RPMI7951 (cell line): ENCODE results near the gene WDR6. TPM values are rescaled to one million over a fixed set of nuclear protein-coding genes. Genes with fewer than 3 reads are reported as not detected.
"Not testable (repeated sequence)": the region's sequence is repeated elsewhere in the genome, so short reads cannot be mapped to it uniquely, and the experiment has no call there.

Source experiments
- DNase-seq: peaks from one replicate; pipeline ENCODE4 v3.0.0-alpha.2; 2012; ENCODE audit warnings: low read depth
- total RNA-seq: library from RNA; depleted of rRNA; stranded (reverse); fragments of >200 nt; shearing (Covaris generic); gene quantifications from 2 replicates; pipeline ENCODE4 v1.2.3, GENCODE V29; 2014

WDR6 gene
- total RNA-seq, 1 experiment from 2014 or later: 49.5 TPM

- DNase-seq: no peak
Measured at GRCh38 chr3:48991851-48992545, 15.2 kb upstream of the WDR6 start.

GRCh38 chr3:48993834-48994233, 13.4 kb upstream of the WDR6 start:
- no peak for DNase-seq

GRCh38 chr3:48996640-48997039, 10.6 kb upstream of the WDR6 start:
- DNase-seq: no peak

- no peak for DNase-seq
Measured at GRCh38 chr3:48997102-48997635, 10.0 kb upstream of the WDR6 start.

GRCh38 chr3:48997714-48998637, 9.2 kb upstream of the WDR6 start:
- no peak for DNase-seq

- DNase-seq: no peak
Measured at GRCh38 chr3:48999085-48999858, 7.9 kb upstream of the WDR6 start.

- DNase-seq: no peak
Measured at GRCh38 chr3:49001155-49001554, 6.0 kb upstream of the WDR6 start.

GRCh38 chr3:49004352-49005302, 2.6 kb upstream of the WDR6 start:
- DNase-seq: no peak

- DNase-seq: no peak
Measured at GRCh38 chr3:49005303-49005680, 1.9 kb upstream of the WDR6 start.

GRCh38 chr3:49005998-49006397, 1.2 kb upstream of the WDR6 start:
- DNase-seq: no peak

- DNase-seq: peak; percentile 48
Measured at GRCh38 chr3:49006408-49007067, 653 bp upstream of the WDR6 start.

- DNase-seq: peak; percentile 89
Measured at GRCh38 chr3:49007771-49008528, 759 bp downstream of the WDR6 start.

GRCh38 chr3:49008627-49009026, 1.4 kb downstream of the WDR6 start:
- not testable (repeated sequence) for DNase-seq

GRCh38 chr3:49009396-49009795, 2.2 kb downstream of the WDR6 start:
- no peak for DNase-seq

- no peak for DNase-seq
Measured at GRCh38 chr3:49012441-49013017, 5.3 kb downstream of the WDR6 start.

- DNase-seq: no peak
Measured at GRCh38 chr3:49013113-49013737, 6.0 kb downstream of the WDR6 start.

- peak; percentile 26 for DNase-seq
Measured at GRCh38 chr3:49013738-49014660, 6.8 kb downstream of the WDR6 start.

- no peak for DNase-seq
Measured at GRCh38 chr3:49015072-49015471, 7.9 kb downstream of the WDR6 start.
